ENCODE measurements around the gene TSPAN9.

The TSPAN9 gene

GRCh38 chr12:3054374-3054773, 22.8 kb upstream of the TSPAN9 start:
- TF ChIP-seq CTCF (conservative IDR thresholded peaks at IDR 0.05) = no peak
- no peak overlapping the region; the same call in 1 of the 2 replicates for H3K27ac ChIP-seq

GRCh38 chr12:3055026-3055703, 22.0 kb upstream of the TSPAN9 start:
- TF ChIP-seq CTCF (conservative IDR thresholded peaks at IDR 0.05) = no peak
- peak overlapping the region; percentile 32; the same call in 1 of the 2 replicates for H3K27ac ChIP-seq

- no peak for TF ChIP-seq CTCF (conservative IDR thresholded peaks at IDR 0.05)
Measured at GRCh38 chr12:3055704-3056467, 21.3 kb upstream of the TSPAN9 start.

GRCh38 chr12:3061059-3061458, 16.1 kb upstream of the TSPAN9 start:
- TF ChIP-seq CTCF (conservative IDR thresholded peaks at IDR 0.05) = no peak

More at GRCh38 chr12:3055704-3056467, 21.3 kb upstream of the TSPAN9 start:
- peak overlapping the region; percentile 32; the same call in 1 of the 2 replicates for H3K27ac ChIP-seq

GRCh38 chr12:3061501-3062215, 15.5 kb upstream of the TSPAN9 start:
- H3K27ac ChIP-seq = no peak overlapping the region
- no peak for TF ChIP-seq CTCF (conservative IDR thresholded peaks at IDR 0.05)

More at GRCh38 chr12:3061059-3061458, 16.1 kb upstream of the TSPAN9 start:
- H3K27ac ChIP-seq = no peak overlapping the region

- H3K27ac ChIP-seq = peak overlapping the region; percentile 22
- no peak for TF ChIP-seq CTCF (conservative IDR thresholded peaks at IDR 0.05)
Measured at GRCh38 chr12:3065300-3065699, 11.9 kb upstream of the TSPAN9 start.

GRCh38 chr12:3065846-3066245, 11.3 kb upstream of the TSPAN9 start:
- H3K27ac ChIP-seq = peak overlapping the region; percentile 22
